Kidney (tissue), 14 donors: ENCODE results near the gene PANK4. TPM values are rescaled to one million over a fixed set of nuclear protein-coding genes. Genes with fewer than 3 reads are reported as not detected.

Experiments used
- DNase-seq, 5 donors: peaks; one replicate each; pipeline ENCODE4 v3.0.0-alpha.2; 2013 to 2020
- FAIRE-seq: peaks from 2 replicates; lab custom pipeline; 2012; peaks lifted over from hg19 to GRCh38; lab: Jason Lieb, UNC
- H3K27ac ChIP-seq, 2 donors: one replicate each; pipeline ENCODE4 v1.7.0; 2013; ENCODE audit warnings: low read depth in 2 of 2, low read length in 2 of 2, inconsistent platforms in 1 of 2
- H3K27me3 ChIP-seq: one replicate; pipeline ENCODE4 v1.7.1; 2013; ENCODE audit warnings: low read length, inconsistent platforms; ENCODE audit not compliant: control insufficient read depth, insufficient read depth
- H3K36me3 ChIP-seq, 3 donors: one replicate each; pipeline versions ENCODE4 v1.7.0 to v1.7.1; 2013; ENCODE audit warnings: low read length in 3 of 3, control low read depth in 1 of 3, inconsistent platforms in 1 of 3; ENCODE audit not compliant: insufficient read depth in 3 of 3, control insufficient read depth in 2 of 3
- H3K4me1 ChIP-seq, 3 donors: one replicate each; pipeline versions ENCODE4 v1.7.0 to v1.7.1; 2013; ENCODE audit warnings: low read length in 3 of 3, inconsistent platforms in 1 of 3, low read depth in 1 of 3; ENCODE audit not compliant: control insufficient read depth in 2 of 3, insufficient read depth in 2 of 3
- H3K4me3 ChIP-seq, 3 donors: one replicate each; pipeline versions ENCODE4 v1.7.0 to v1.8.1; 2013; ENCODE audit warnings: low read length in 3 of 3, control low read depth in 1 of 3, inconsistent platforms in 1 of 3
- H3K9ac ChIP-seq, 3 donors: one replicate each; pipeline versions ENCODE4 v1.7.0 to v1.7.1; 2013; ENCODE audit warnings: low read length in 3 of 3, control low read depth in 1 of 3, inconsistent platforms in 1 of 3
- H3K9me3 ChIP-seq, 3 donors: one replicate each; pipeline versions ENCODE4 v1.7.0 to v1.7.1; 2013; ENCODE audit warnings: low read length in 3 of 3, control low read depth in 1 of 3, inconsistent platforms in 1 of 3; ENCODE audit not compliant: control insufficient read depth in 2 of 3, insufficient read depth in 1 of 3
- CTCF ChIP-seq: IDR thresholded peaks from 3 replicates; pipeline ENCODE4 v1.5.1; 2012; ENCODE audit warnings: mild to moderate bottlenecking, moderate library complexity, borderline replicate concordance; ENCODE audit not compliant: insufficient read depth; ENCODE audit errors: extremely low read depth
- intact Hi-C: fragments of 100-400 bp; cut with DNase I; formaldehyde crosslinking; loops from one replicate; pipeline ENCODE4 v1.11.1; 2022
- polyA plus RNA-seq: library from polyadenylated mRNA; stranded (reverse); fragments of 350-450 nt; fragmentation: Illumina TruSeq; extraction: RNeasy Lipid Tissue Mini Kit (QIAGEN cat#74804); gene quantifications from one replicate; pipeline ENCODE4 v1.2.3, GENCODE V29; 2014; ENCODE audit warnings: low read depth, low replicate concordance; ENCODE audit not compliant: insufficient read depth
- total RNA-seq: library from RNA; stranded (reverse); fragmentation: NEBNext Ultra II Directional; extraction: Animal tissue kit (Norgen Biotek cat#: 25700); gene quantifications from one replicate; pipeline ENCODE4 v1.2.1, GENCODE V29; 2021
- donor health status: control.
- donor health status: control.
- donor health status: control.
- donor health status: control.
- donor health status: control.
- donor health status: DM: yes; HTN: yes; CAD: no.
- donor health status: Normal renal cell carcinoma (clear cell type).

The PANK4 gene
- total and polyA plus RNA-seq, 2 donors from 2014 or later = 13.3 to 33.7 TPM

- DNase-seq (no peak), FAIRE-seq (no peak)
- Histone ChIP-seq H3K9ac (no peak overlapping the region), H3K4me3 (no peak overlapping the region), H3K9me3 (no peaks in the 10 kb centered on the region), H3K27ac (no peak overlapping the region), H3K27me3 (no peaks in the 10 kb centered on the region), H3K4me1 (peaks cover 0 to 17% (median 0%) of the 10 kb centered on the region in 3 donors), H3K36me3 (no peaks in the 10 kb centered on the region)
- intact Hi-C loops = loop anchor here (10.0 kb wide), 1 partner anchor 127 kb away; the partner anchor contains the start of gene PEX10
- no peak for TF ChIP-seq CTCF
Observed at GRCh38 chr1:2541619-2542245, 15.3 kb upstream of the PANK4 start.

DNA sequence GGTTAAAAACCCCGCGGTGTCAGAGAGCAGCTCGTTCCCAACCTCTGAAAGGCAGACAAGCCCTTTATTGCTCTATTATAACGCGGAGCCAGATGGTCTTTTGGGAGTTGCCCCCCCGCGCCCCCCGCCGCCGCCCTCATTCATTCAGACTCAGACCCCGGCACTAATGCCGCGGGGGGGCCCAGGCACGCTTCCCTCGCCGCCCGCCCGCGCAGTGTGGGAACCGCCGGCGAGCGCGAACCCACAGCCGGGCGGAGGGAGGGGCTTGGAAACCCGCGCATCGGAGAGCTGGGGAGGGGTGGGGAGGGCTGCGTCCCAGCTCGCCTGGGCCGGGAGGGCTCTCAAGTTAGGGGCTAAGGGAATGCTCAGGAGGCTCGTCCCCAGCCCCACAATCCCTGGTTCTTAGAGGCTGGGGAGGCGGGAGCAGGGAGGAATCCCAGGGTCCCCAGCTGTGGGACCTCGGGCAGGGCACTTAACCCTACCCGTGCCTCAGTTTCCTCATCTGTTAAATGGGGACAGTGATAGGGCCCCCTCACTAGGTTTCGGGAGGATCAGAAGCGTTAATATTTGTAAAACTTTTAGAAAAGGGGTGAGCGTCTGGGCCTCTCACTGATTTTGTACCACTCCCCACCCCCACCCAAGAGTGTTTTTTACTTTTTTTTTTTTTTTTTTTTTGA lies 14.6 kb upstream of the PANK4 start:
- Histone ChIP-seq H3K9ac (no peak overlapping the region), H3K27me3 (no peaks in the 10 kb centered on the region), H3K36me3 (no peaks in the 10 kb centered on the region), H3K9me3 (no peaks in the 10 kb centered on the region), H3K4me1 (peaks cover 0 to 17% (median 0%) of the 10 kb centered on the region in 3 donors), H3K4me3 (no peak overlapping the region), H3K27ac (no peak overlapping the region)
- intact Hi-C loops = loop anchor here (10.0 kb wide), 1 partner anchor 126 kb away; the partner anchor contains the start of gene PEX10
- no peak for TF ChIP-seq CTCF
- FAIRE-seq (no peak), DNase-seq (no peak)

- Histone ChIP-seq H3K4me1 (peaks cover 0 to 5% (median 0%) of the 10 kb centered on the region in 3 donors), H3K9me3 (no peaks in the 10 kb centered on the region), H3K9ac (no peak overlapping the region), H3K4me3 (no peak overlapping the region), H3K36me3 (no peaks in the 10 kb centered on the region), H3K27me3 (no peaks in the 10 kb centered on the region), H3K27ac (no peak overlapping the region)
- intact Hi-C loops = no loop called here
- DNase-seq (no peak), FAIRE-seq (no peak)
- TF ChIP-seq CTCF = no peak
Observed at GRCh38 chr1:2539312-2539907, 13.0 kb upstream of the PANK4 start.
